CD4-positive, CD25-positive, alpha-beta regulatory T cell (primary cell): ENCODE data around the gene PITHD1. TPM values are rescaled to one million over a fixed set of nuclear protein-coding genes. Genes with fewer than 3 reads are reported as not detected.

Source experiments
- ATAC-seq, 2 donors: fragments of 150-1000 bp; cut with Tn5 transposase; one replicate each; pipeline ENCODE4 v1.10.0; 2021; ENCODE audit warnings: low read depth in 2 of 2, moderate number of reproducible peaks in 2 of 2, moderate library complexity in 1 of 2
- DNase-seq, 3 donors: peaks; one replicate each; pipeline versions ENCODE4 v3.0.0 to v3.0.0-alpha.2; 2012 to 2022; ENCODE audit warnings: mixed read lengths in 1 of 3
- H3K27ac ChIP-seq: one replicate; pipeline ENCODE4 v1.7.0; 2013; ENCODE audit warnings: mild to moderate bottlenecking, low read length; ENCODE audit not compliant: insufficient read depth, poor library complexity, severe bottlenecking
- H3K27me3 ChIP-seq: one replicate; pipeline ENCODE4 v1.7.0; 2013; ENCODE audit warnings: low read length; ENCODE audit not compliant: control insufficient read depth, insufficient read depth
- H3K36me3 ChIP-seq: one replicate; pipeline ENCODE4 v1.7.0; 2013; ENCODE audit warnings: mild to moderate bottlenecking, low read length, moderate library complexity; ENCODE audit not compliant: control insufficient read depth, insufficient read depth
- H3K4me1 ChIP-seq: 2 replicates; pipeline ENCODE4 v1.7.0; 2013; ENCODE audit warnings: mild to moderate bottlenecking, low read length; ENCODE audit not compliant: insufficient read depth, control insufficient read depth, poor library complexity, severe bottlenecking
- H3K4me3 ChIP-seq: one replicate; pipeline ENCODE4 v1.7.0; 2013; ENCODE audit warnings: low read depth, mild to moderate bottlenecking, low read length, moderate library complexity
- H3K9me3 ChIP-seq, 2 experiments: 1 replicate in 1 of 2; 2 replicates in 1 of 2; pipeline ENCODE4 v1.7.0; 2013; ENCODE audit warnings: low read length in 2 of 2, mild to moderate bottlenecking in 1 of 2, moderate library complexity in 1 of 2; ENCODE audit not compliant: control insufficient read depth in 2 of 2
- H3K27ac Mint-ChIP-seq, 3 donors: one replicate each; pipeline ENCODE4 v1.8.0; 2020 to 2022; ENCODE audit warnings: mild to moderate bottlenecking in 3 of 3, mixed read lengths in 3 of 3, moderate library complexity in 2 of 3
- H3K27me3 Mint-ChIP-seq: one replicate; pipeline ENCODE4 v1.8.0; 2022; ENCODE audit warnings: mild to moderate bottlenecking, mixed read lengths
- H3K36me3 Mint-ChIP-seq: one replicate; pipeline ENCODE4 v1.8.0; 2020; ENCODE audit warnings: mixed read lengths
- H3K4me1 Mint-ChIP-seq, 4 donors: one replicate each; pipeline ENCODE4 v1.8.0; 2020 to 2022; ENCODE audit warnings: mixed read lengths in 4 of 4, mild to moderate bottlenecking in 1 of 4
- H3K4me3 Mint-ChIP-seq, 4 donors: one replicate each; pipeline ENCODE4 v1.8.0; 2020 to 2022; ENCODE audit warnings: mild to moderate bottlenecking in 4 of 4, mixed read lengths in 4 of 4, moderate library complexity in 3 of 4
- H3K9me3 Mint-ChIP-seq, 7 donors: one replicate each; pipeline ENCODE4 v1.8.0; 2020 to 2022; ENCODE audit warnings: mixed read lengths in 7 of 7, mild to moderate bottlenecking in 3 of 7, moderate library complexity in 2 of 7
- polyA plus RNA-seq, 4 donors: library from polyadenylated mRNA; unstranded; fragments of 300-500 nt; fragmentation: Illumina TruSeq; gene quantifications; one replicate each; pipeline ENCODE4 v1.2.3, GENCODE V29; 2021
- total RNA-seq: library from RNA; stranded (reverse); gene quantifications from one replicate; pipeline ENCODE4 v1.2.3, GENCODE V29; 2022

The PITHD1 gene
- total and polyA plus RNA-seq, 5 donors from 2014 or later: 72.6 to 98.9 (median 83.0) TPM

GRCh38 chr1:23743287-23744152, 34.7 kb upstream of the PITHD1 start, which contains the start of gene ELOA:
TSS of gene ELOA (plus strand) at chr1:23743471. CDS start at chr1:23743504, 33 bp downstream.
- Mint-ChIP-seq H3K4me3 (peak within 1 kb of the TSS; percentile 91 to 94 (median 94)), H3K27me3 (no peaks in the 10 kb centered on the region), H3K9me3 (no peaks in the 10 kb centered on the region), H3K27ac (peak within 1 kb of the TSS; percentile 89 to 95 (median 94)), H3K4me1 (peaks cover 19 to 57% (median 38%) of the 10 kb centered on the region in 4 donors), H3K36me3 (peaks cover 4% of the 10 kb centered on the region)
- H3K27ac ChIP-seq: peak within 1 kb of the TSS; percentile 82
- ATAC-seq (peak; percentile 95 to 97), DNase-seq (peak; percentile 68 to 88 (median 77))
- no peaks in the 10 kb centered on the region for H3K27me3 ChIP-seq
- no peaks in the 10 kb centered on the region for H3K9me3 ChIP-seq
- H3K36me3 ChIP-seq: no peaks in the 10 kb centered on the region
- H3K4me3 ChIP-seq: peak within 1 kb of the TSS; percentile 87
- peaks cover 26% of the 10 kb centered on the region for H3K4me1 ChIP-seq

GRCh38 chr1:23745515-23745914, 32.7 kb upstream of the PITHD1 start:
- Histone ChIP-seq H3K36me3 (peaks cover 13% of the 10 kb centered on the region), H3K9me3 (no peaks in the 10 kb centered on the region), H3K4me1 (peaks cover 26% of the 10 kb centered on the region), H3K27ac (peak overlapping the region; percentile 15), H3K4me3 (peak overlapping the region; percentile 87), H3K27me3 (no peaks in the 10 kb centered on the region)
- no peak for ATAC-seq
- Mint-ChIP-seq H3K27me3 (no peaks in the 10 kb centered on the region), H3K4me3 (peak overlapping the region; percentile 91 to 94 (median 94)), H3K9me3 (no peaks in the 10 kb centered on the region), H3K27ac (peak overlapping the region in 2 of 3 donors; percentile 18 to 92), H3K36me3 (peaks cover 6% of the 10 kb centered on the region), H3K4me1 (peaks cover 23 to 61% (median 48%) of the 10 kb centered on the region in 4 donors)
- DNase-seq: peak in 2 of 3 donors; percentile 26 to 52

GRCh38 chr1:23748016-23748415, 30.2 kb upstream of the PITHD1 start:
- Mint-ChIP-seq H3K36me3 (peaks cover 15% of the 10 kb centered on the region), H3K4me3 (no peak overlapping the region), H3K27ac (peak overlapping the region in 1 of 3 donors; percentile 62), H3K4me1 (peaks cover 28 to 55% (median 46%) of the 10 kb centered on the region in 4 donors), H3K9me3 (no peaks in the 10 kb centered on the region), H3K27me3 (no peaks in the 10 kb centered on the region)
- Histone ChIP-seq H3K27me3 (no peaks in the 10 kb centered on the region), H3K36me3 (peaks cover 38% of the 10 kb centered on the region), H3K4me1 (peaks cover 20% of the 10 kb centered on the region), H3K9me3 (no peaks in the 10 kb centered on the region), H3K27ac (no peak overlapping the region), H3K4me3 (no peak overlapping the region)
- DNase-seq (no peak), ATAC-seq (no peak)

- ATAC-seq: peak in 1 of 2 donors; percentile 45
- Histone ChIP-seq H3K27ac (no peak overlapping the region), H3K9me3 (no peaks in the 10 kb centered on the region), H3K4me3 (no peak overlapping the region), H3K4me1 (peaks cover 4% of the 10 kb centered on the region), H3K36me3 (peaks cover 71% of the 10 kb centered on the region), H3K27me3 (no peaks in the 10 kb centered on the region)
- Mint-ChIP-seq H3K27me3 (no peaks in the 10 kb centered on the region), H3K36me3 (peaks cover 40% of the 10 kb centered on the region), H3K4me3 (peak overlapping the region in 1 of 4 donors; percentile 10), H3K9me3 (no peaks in the 10 kb centered on the region), H3K4me1 (peaks cover 16 to 40% (median 29%) of the 10 kb centered on the region in 4 donors), H3K27ac (peak overlapping the region in 2 of 3 donors; percentile 83 to 87)
- DNase-seq: peak in 2 of 3 donors; percentile 28 to 52
Measured at GRCh38 chr1:23751050-23751814, 27.0 kb upstream of the PITHD1 start.

GRCh38 chr1:23751815-23752200, 26.4 kb upstream of the PITHD1 start:
- peaks cover 15 to 37% (median 26%) of the 10 kb centered on the region in 4 donors for H3K4me1 Mint-ChIP-seq

GRCh38 chr1:23752909-23753308, 25.3 kb upstream of the PITHD1 start:
- ATAC-seq (no peak), DNase-seq (no peak)
- H3K27ac Mint-ChIP-seq: no peak overlapping the region
- Histone ChIP-seq H3K4me1 (peaks cover 1% of the 10 kb centered on the region), H3K4me3 (no peak overlapping the region), H3K27me3 (no peaks in the 10 kb centered on the region), H3K36me3 (peaks cover 87% of the 10 kb centered on the region), H3K9me3 (no peaks in the 10 kb centered on the region), H3K27ac (no peak overlapping the region)
- H3K36me3 Mint-ChIP-seq: peaks cover 43% of the 10 kb centered on the region
- peaks cover 10 to 26% (median 15%) of the 10 kb centered on the region in 4 donors for H3K4me1 Mint-ChIP-seq
- H3K9me3 Mint-ChIP-seq: no peaks in the 10 kb centered on the region
- no peaks in the 10 kb centered on the region for H3K27me3 Mint-ChIP-seq
- no peak overlapping the region for H3K4me3 Mint-ChIP-seq

More at GRCh38 chr1:23751815-23752200, 26.4 kb upstream of the PITHD1 start:
- ATAC-seq (no peak), DNase-seq (no peak)
- H3K4me3 ChIP-seq: no peak overlapping the region
- peaks cover 4% of the 10 kb centered on the region for H3K4me1 ChIP-seq
- Mint-ChIP-seq H3K36me3 (peaks cover 40% of the 10 kb centered on the region), H3K27me3 (no peaks in the 10 kb centered on the region), H3K9me3 (no peaks in the 10 kb centered on the region), H3K4me3 (no peak overlapping the region), H3K27ac (peak overlapping the region in 2 of 3 donors; percentile 83 to 87)
- H3K27ac ChIP-seq: no peak overlapping the region
- no peaks in the 10 kb centered on the region for H3K27me3 ChIP-seq
- H3K9me3 ChIP-seq: no peaks in the 10 kb centered on the region
- H3K36me3 ChIP-seq: peaks cover 76% of the 10 kb centered on the region

GRCh38 chr1:23756676-23757075, 21.5 kb upstream of the PITHD1 start:
- H3K27ac Mint-ChIP-seq: no peak overlapping the region
- H3K4me3 ChIP-seq: no peak overlapping the region
- DNase-seq (no peak), ATAC-seq (no peak)
- no peak overlapping the region for H3K27ac ChIP-seq
- peaks cover 0 to 9% (median 1%) of the 10 kb centered on the region in 4 donors for H3K4me1 Mint-ChIP-seq
- no peaks in the 10 kb centered on the region for H3K9me3 ChIP-seq
- H3K4me3 Mint-ChIP-seq: no peak overlapping the region
- H3K27me3 Mint-ChIP-seq: no peaks in the 10 kb centered on the region
- H3K9me3 Mint-ChIP-seq: no peaks in the 10 kb centered on the region
- H3K27me3 ChIP-seq: no peaks in the 10 kb centered on the region
- no peaks in the 10 kb centered on the region for H3K4me1 ChIP-seq
- H3K36me3 Mint-ChIP-seq: peaks cover 55% of the 10 kb centered on the region
- peaks cover 96% of the 10 kb centered on the region for H3K36me3 ChIP-seq
